Nucleus accumbens (tissue), 56 donors: Measurements from ENCODE around the gene JMJD8.
"Not testable (repeated sequence)": the region's sequence is repeated elsewhere in the genome, so short reads cannot be mapped to it uniquely, and the experiment has no call there.

Experiments
- DNase-seq, 56 donors: peaks; one replicate each; lab custom pipeline; 2025; lab: John Stamatoyannopoulos, UW

The JMJD8 gene

DNA sequence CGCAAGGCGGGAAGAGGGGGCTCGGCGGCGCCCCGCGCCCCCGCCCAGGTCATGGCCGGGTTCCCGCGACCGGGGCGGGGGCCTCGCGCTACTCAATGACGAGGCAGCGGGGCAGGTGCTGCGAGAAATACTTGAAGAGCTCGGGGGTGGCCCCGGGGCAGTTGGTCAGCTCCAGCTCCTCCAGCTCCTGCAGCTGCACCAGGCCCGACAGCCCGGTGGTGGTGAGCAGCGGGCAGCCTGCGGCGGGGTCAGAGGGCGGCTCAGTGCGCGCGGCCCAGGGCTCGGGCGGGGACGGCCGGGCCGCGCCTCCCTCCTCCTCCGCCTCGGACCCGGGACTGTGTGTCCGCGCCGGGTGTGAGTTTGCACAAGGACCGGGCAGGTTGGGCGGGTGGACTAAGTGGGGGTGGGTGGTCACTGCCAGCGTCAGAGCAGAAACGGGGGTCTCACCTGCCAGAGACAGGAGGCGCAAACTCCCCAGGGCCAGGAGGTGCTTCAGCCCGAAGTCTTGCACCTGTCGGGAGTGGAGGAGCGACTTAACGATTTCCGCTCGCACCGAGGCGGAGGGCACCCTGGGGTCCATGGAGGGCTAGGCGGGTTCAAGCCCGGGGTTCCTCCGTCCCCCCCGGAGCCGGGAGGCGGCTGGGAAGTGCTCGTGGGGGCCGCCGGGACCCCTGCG is 10.2 kb upstream of the JMJD8 start:
- DNase-seq = no peak

- DNase-seq = no peak
Observed at GRCh38 chr16:693766-694165, 9.6 kb upstream of the JMJD8 start.

GRCh38 chr16:693364-693763 is 9.2 kb upstream of the JMJD8 start:
- no peak for DNase-seq

DNA sequence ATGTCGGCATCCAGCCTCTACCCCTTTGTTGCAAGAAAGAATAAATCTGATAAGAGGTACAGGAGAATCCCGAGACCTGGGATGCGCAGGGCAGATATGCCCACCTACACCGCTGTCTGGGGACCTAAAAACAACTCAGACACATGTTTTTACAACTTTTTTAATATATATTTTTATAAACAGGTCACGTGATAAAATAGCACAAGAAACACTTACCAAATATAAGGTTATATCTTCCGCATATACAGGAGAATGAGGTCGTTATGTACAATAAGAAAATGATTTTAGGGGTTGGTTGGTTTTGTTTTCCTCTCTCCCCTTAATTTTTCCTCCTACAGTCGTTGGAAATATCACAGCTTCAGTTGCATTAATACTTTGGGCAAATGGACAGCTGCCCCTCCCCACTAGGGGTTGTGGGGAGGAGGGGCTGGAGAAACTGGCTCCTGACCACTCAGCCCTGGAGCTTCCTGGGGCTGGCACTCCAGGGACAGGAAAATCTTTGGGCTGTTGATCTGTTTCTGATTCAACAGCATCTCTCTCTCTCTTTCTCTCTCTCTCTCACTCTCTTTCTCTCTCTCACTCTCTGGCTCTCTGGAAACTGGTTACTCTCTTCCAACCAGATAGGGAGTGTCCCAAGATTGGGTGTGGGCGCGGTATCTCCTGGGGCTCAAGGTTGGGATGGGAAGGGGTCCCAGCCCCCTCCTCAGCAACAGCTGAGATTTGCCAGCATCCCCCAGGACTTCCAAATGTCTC is 8.4 kb upstream of the JMJD8 start:
- no peak for DNase-seq

DNA sequence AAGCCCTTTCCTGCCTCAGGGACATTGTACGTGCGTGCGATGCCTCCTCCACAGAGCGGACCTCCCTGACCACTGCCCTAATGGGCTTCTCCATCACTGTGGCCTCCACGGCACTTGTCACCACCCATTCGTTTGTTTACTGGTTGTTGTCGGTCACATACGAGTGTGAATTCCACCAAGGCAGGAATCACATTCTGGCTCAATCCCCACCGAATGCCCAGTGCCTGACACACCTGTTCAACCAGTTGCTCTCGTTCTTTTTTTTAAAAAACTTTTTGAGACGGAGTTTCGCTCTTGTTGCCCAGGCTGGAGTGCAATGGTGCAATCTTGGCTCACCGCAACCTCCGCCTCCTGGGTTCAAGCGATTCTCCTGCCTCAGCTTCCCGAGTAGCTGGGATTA is 7.1 kb upstream of the JMJD8 start:
- DNase-seq = not testable (repeated sequence)

- DNase-seq = no peak
Observed at GRCh38 chr16:689175-689897, 5.2 kb upstream of the JMJD8 start.

GRCh38 chr16:687499-687898 is 3.4 kb upstream of the JMJD8 start:
- no peak for DNase-seq

- no peak for DNase-seq
Observed at GRCh38 chr16:686459-687260, 2.5 kb upstream of the JMJD8 start.

DNA sequence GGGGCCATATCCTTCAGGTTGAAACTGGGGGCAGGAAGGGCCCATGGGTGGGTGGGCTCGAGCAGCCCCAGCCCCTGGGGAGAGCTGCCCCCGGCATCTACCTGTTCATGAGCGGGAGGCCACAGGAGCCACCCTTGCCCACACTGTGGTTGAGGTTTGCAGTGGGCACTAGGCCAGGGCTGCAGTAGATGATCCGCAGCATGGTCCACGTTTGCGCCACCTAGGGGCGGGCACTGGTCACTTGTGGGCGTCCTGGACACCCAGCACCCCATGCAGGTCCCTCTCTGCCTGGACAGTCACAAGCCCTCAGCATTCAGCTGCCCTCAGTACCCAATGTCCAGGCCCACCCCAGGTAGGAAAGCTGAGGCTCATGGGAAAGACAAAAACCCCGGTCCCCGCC is 1.8 kb upstream of the JMJD8 start:
- peak in 1 of 56 donors; percentile 20 for DNase-seq

GRCh38 chr16:684961-685696 is 995 bp upstream of the JMJD8 start:
- DNase-seq = peak in 1 of 56 donors; percentile 31

DNA sequence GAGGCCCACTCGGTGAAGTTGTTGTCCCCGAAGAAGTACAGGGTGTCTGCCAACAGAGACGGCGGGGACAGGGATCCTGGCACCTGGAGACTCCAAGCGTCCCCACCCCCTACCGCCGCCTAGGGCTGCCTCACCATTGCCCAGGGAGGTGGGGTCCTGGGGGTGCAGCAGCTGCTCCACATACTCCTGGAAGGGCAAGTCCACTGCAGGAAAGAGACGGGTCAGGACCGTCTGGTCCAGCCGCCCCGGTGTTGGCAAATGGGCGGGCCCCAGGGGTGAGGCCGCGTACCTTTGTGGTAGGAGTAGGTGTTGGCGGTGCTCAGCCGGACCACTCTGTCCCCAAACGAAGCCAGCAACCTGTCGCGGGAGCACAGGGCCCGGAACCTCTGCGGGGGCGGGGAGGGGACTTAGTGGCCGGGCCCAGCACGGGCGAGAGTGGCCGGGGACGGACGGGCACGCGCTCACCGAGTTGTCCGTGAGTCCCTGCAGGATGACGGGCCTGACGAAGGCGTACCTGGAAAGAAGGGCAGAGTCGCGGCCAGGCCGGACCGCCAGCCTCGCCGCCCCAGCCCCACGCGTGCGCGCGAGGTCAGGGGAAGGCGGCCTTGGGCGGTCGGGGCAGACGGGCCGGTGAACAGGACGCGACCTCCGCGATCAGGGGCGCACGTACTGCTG is 601 bp downstream of the JMJD8 start:
- DNase-seq = no peak

DNA sequence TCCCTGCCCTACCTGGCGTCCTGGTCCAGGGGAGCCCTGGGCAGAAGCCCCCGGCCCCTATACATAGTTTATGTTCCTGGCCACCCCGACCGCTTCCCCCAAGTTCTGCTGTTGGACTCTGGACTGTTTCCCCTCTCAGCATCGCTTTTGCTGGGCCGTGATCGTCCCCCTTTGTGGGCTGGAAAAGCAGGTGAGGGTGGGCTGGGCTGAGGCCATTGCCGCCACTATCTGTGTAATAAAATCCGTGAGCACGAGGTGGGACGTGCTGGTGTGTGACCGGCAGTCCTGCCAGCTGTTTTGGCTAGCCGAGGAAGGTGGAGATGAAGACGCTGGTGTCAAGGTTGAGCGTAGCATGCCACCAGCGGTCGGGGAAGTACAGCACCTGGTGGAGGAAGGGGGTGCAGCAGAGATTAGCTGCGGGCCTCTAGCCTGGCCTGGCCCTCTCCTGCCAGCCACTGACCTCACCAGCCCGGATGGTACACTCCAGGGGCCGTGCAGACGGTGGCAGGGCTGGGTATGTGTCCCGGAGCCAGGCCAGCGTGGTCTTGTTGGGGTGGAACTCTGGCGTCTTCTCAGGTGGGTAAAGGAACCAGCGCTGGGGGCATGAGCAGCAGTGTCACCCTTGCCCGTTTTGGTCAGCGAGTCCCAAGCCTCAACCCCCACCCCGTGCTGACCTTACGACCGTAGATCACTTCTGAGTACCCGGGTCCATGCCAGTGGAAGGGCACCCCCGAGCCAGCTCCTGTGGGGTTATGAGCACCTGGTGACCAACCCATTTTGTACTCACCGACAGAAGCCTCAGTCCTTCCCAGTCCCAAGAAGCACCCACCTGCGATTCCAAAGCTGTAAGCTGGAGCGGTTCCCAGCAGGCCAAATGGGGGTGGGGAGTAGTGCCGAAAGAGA is 1.4 kb downstream of the JMJD8 start:
- DNase-seq = no peak

DNA sequence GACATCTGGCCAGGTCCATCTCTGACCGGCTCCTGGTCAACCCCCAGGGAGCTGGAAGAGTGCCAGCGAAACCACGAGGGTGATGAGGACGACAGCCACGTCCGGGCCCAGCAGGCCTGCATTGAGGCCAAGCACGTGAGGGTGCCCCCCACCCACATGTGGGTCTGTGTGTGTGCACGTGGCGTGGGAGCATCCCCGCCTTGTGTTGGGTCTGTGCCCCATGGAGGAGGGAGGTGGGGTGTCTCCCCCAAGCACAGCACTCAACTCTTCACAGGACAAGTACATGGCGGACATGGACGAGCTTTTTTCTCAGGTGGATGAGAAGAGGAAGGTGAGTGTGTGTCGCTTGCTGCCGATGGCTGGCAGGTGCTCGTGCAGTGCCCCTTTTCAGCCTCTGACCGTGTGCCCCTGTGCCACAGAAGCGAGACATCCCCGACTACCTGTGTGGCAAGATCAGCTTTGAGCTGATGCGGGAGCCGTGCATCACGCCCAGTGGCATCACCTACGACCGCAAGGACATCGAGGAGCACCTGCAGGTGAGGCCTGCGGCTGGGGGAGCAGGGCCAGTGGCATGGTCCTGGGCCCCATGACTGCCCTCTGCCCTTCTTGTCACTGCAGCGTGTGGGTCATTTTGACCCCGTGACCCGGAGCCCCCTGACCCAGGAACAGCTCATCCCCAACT is 2.2 kb downstream of the JMJD8 start:
- DNase-seq = no peak

- DNase-seq = peak in 3 of 56 donors; percentile 15 to 27 (median 16)
Observed at GRCh38 chr16:680967-681745, 3.0 kb downstream of the JMJD8 start.

- DNase-seq = no peak
Observed at GRCh38 chr16:680625-680945, 3.5 kb downstream of the JMJD8 start.

GRCh38 chr16:679814-680624 is 4.1 kb downstream of the JMJD8 start, which contains the start of gene STUB1:
TSS of gene STUB1 (plus strand) at chr16:680410. CDS start at chr16:680526, 116 bp downstream.
- peak; percentile 50 to 97 (median 90) for DNase-seq
